ENCODE results near the gene PNMA6F. TPM values are rescaled to one million over a fixed set of nuclear protein-coding genes. Genes with fewer than 3 reads are reported as not detected.

The PNMA6F gene
- total RNA-seq, 1 donor from 2014 or later = not detected

GRCh38 chrX:153351981-153352380 is 30.4 kb upstream of the PNMA6F start:
- Mint-ChIP-seq H3K4me1 (ENCODE audit: unreplicated experiment) (no peaks in the 10 kb centered on the region), H3K9me3 (ENCODE audit: unreplicated experiment) (no peaks in the 10 kb centered on the region), H3K36me3 (ENCODE audit: unreplicated experiment) (peaks cover 12% of the 10 kb centered on the region), H3K4me3 (ENCODE audit: unreplicated experiment) (no peak overlapping the region), H3K27ac (ENCODE audit: unreplicated experiment) (no peak overlapping the region), H3K27me3 (ENCODE audit: unreplicated experiment) (no peaks in the 10 kb centered on the region)
- TF ChIP-seq, protein P1, sequence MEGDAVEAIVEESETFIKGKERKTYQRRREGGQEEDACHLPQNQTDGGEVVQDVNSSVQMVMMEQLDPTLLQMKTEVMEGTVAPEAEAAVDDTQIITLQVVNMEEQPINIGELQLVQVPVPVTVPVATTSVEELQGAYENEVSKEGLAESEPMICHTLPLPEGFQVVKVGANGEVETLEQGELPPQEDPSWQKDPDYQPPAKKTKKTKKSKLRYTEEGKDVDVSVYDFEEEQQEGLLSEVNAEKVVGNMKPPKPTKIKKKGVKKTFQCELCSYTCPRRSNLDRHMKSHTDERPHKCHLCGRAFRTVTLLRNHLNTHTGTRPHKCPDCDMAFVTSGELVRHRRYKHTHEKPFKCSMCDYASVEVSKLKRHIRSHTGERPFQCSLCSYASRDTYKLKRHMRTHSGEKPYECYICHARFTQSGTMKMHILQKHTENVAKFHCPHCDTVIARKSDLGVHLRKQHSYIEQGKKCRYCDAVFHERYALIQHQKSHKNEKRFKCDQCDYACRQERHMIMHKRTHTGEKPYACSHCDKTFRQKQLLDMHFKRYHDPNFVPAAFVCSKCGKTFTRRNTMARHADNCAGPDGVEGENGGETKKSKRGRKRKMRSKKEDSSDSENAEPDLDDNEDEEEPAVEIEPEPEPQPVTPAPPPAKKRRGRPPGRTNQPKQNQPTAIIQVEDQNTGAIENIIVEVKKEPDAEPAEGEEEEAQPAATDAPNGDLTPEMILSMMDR (IDR thresholded peaks at IDR 0.05) = no peak
- no peak for DNase-seq (ENCODE audit: extremely low spot score, unreplicated experiment)

DNA sequence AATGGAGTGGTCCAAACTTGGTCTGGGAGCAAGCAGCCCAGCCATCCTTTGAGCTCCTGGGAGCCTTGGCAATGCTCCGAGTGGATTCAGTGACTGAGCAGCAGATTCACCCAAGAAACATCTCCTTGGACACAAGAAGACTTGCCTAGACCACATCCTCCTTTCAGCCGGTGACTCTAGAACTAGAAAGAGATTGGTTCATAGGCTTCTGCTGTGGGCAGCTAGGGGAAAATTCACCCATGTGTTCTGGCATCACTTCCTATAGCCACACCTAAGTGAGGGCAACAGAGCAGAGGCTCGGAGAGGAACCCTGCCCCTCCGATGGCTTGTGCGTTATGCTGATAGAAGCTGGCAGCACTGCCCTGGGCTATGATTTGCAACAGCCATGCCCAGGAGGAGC is 28.4 kb upstream of the PNMA6F start:
- TF ChIP-seq, protein P1 (IDR thresholded peaks at IDR 0.05) = no peak
- Mint-ChIP-seq H3K36me3 (ENCODE audit: unreplicated experiment) (peaks cover 22% of the 10 kb centered on the region), H3K9me3 (ENCODE audit: unreplicated experiment) (no peaks in the 10 kb centered on the region), H3K4me3 (ENCODE audit: unreplicated experiment) (no peak overlapping the region), H3K4me1 (ENCODE audit: unreplicated experiment) (no peaks in the 10 kb centered on the region), H3K27me3 (ENCODE audit: unreplicated experiment) (no peaks in the 10 kb centered on the region), H3K27ac (ENCODE audit: unreplicated experiment) (no peak overlapping the region)
- DNase-seq (ENCODE audit: extremely low spot score, unreplicated experiment) = no peak

GRCh38 chrX:153348421-153348820 is 26.9 kb upstream of the PNMA6F start:
- Mint-ChIP-seq H3K4me1 (ENCODE audit: unreplicated experiment) (no peaks in the 10 kb centered on the region), H3K27ac (ENCODE audit: unreplicated experiment) (no peak overlapping the region), H3K27me3 (ENCODE audit: unreplicated experiment) (no peaks in the 10 kb centered on the region), H3K9me3 (ENCODE audit: unreplicated experiment) (no peaks in the 10 kb centered on the region), H3K4me3 (ENCODE audit: unreplicated experiment) (no peak overlapping the region), H3K36me3 (ENCODE audit: unreplicated experiment) (peaks cover 25% of the 10 kb centered on the region)
- TF ChIP-seq, protein P1 (IDR thresholded peaks at IDR 0.05) = no peak
- no peak for DNase-seq (ENCODE audit: extremely low spot score, unreplicated experiment)

DNA sequence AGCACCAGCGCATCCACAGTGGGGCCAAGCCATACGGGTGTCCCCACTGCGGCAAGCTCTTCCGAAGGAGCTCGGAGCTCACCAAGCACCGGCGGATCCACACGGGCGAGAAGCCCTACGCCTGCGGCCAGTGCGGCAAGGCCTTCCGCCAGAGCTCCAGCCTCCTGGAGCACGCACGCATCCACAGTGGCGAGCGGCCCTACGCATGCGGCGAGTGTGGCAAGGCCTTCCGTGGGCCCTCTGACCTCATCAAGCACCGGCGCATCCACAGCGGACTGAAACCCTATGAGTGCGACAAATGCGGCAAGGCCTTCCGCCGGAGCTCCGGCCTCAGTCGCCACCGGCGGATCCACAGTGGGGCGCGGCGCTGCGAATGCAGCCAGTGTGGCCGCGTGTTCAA is 26.0 kb upstream of the PNMA6F start:
- DNase-seq (ENCODE audit: extremely low spot score, unreplicated experiment) = no peak
- Mint-ChIP-seq H3K4me3 (ENCODE audit: unreplicated experiment) (no peak overlapping the region), H3K4me1 (ENCODE audit: unreplicated experiment) (no peaks in the 10 kb centered on the region), H3K27me3 (ENCODE audit: unreplicated experiment) (no peaks in the 10 kb centered on the region), H3K27ac (ENCODE audit: unreplicated experiment) (no peak overlapping the region), H3K36me3 (ENCODE audit: unreplicated experiment) (peaks cover 26% of the 10 kb centered on the region), H3K9me3 (ENCODE audit: unreplicated experiment) (no peaks in the 10 kb centered on the region)
- TF ChIP-seq, protein P1 (IDR thresholded peaks at IDR 0.05) = no peak

DNA sequence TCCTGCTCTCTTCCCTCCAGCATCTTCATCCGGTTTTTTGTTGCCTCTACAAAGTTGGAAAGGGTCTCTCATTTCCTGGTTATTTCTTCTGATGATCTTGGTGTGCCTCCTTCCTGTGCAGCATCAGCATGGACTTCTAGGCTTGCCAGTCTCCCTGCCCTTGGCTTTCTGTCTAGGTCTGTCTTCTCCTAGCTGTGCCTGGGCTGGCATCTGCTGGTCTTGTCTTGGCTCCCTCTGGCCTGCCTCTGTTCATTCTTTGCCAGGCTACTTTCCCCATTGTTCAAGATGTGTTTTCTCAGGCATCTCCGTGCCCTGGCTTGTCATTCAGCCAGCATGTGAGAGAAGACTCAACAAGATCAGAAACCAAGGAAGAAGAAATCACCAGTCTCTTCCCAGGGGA is 22.1 kb upstream of the PNMA6F start:
- Mint-ChIP-seq H3K27ac (ENCODE audit: unreplicated experiment) (no peak overlapping the region), H3K27me3 (ENCODE audit: unreplicated experiment) (no peaks in the 10 kb centered on the region), H3K4me3 (ENCODE audit: unreplicated experiment) (no peak overlapping the region), H3K4me1 (ENCODE audit: unreplicated experiment) (peaks cover 8% of the 10 kb centered on the region), H3K36me3 (ENCODE audit: unreplicated experiment) (peaks cover 38% of the 10 kb centered on the region), H3K9me3 (ENCODE audit: unreplicated experiment) (peaks cover 16% of the 10 kb centered on the region)
- peak; percentile 56 for DNase-seq (ENCODE audit: extremely low spot score, unreplicated experiment)
- TF ChIP-seq, protein P1 (IDR thresholded peaks at IDR 0.05) = no peak
